HepG2 (cell line): ENCODE measurements around the gene MYCBPAP. TPM values are rescaled to one million over a fixed set of nuclear protein-coding genes. Genes with fewer than 3 reads are reported as not detected.

Experiments used
- ATF7-NPFF ChIP-seq: sonication (generic); formaldehyde crosslinking; IDR thresholded peaks from 2 replicates; pipeline ENCODE4 v1.8.1; 2023; ENCODE audit warnings: mild to moderate bottlenecking, low read depth, missing genetic modification reagents, moderate library complexity
- FOXA1 ChIP-seq, 2 experiments: fragments of 450-650 bp in 1 of 2; sonication (generic) in 1 of 2; formaldehyde crosslinking in 1 of 2; IDR thresholded peaks; 2 replicates each; pipeline versions ENCODE4 v1.4.0 to v1.6.1; 2016 to 2020; ENCODE audit warnings: missing genetic modification reagents in 1 of 2
- GTF2F1 ChIP-seq: fragments of 150-350 bp; IDR thresholded peaks from 2 replicates; pipeline ENCODE4 v1.6.1; 2014; ENCODE audit warnings: low read length
- GZF1 ChIP-seq: sonication (generic); formaldehyde crosslinking; IDR thresholded peaks from 2 replicates; pipeline ENCODE4 v1.5.1; 2020; ENCODE audit warnings: mild to moderate bottlenecking, missing genetic modification reagents
- HDAC6 ChIP-seq: fragments of 200-600 bp; sonication (generic); IDR thresholded peaks from 2 replicates; pipeline ENCODE4 v1.7.0; 2017; ENCODE audit warnings: mild to moderate bottlenecking, antibody characterized with exemption, low read length, low read depth
- HNRNPUL1 ChIP-seq: fragments of 200-400 bp; formaldehyde crosslinking; IDR thresholded peaks from 2 replicates; pipeline ENCODE4 v1.6.1; 2017; ENCODE audit warnings: low read depth, mild to moderate bottlenecking, low read length, moderate library complexity
- HOXA9 ChIP-seq: sonication (generic); formaldehyde crosslinking; IDR thresholded peaks from 2 replicates; pipeline ENCODE4 v1.8.1; 2022; ENCODE audit warnings: missing genetic modification reagents, mild to moderate bottlenecking, moderate library complexity, borderline replicate concordance
- MNT ChIP-seq: fragments of 450-650 bp; IDR thresholded peaks from 2 replicates; pipeline ENCODE4 v1.6.1; 2016
- PCBP1 ChIP-seq: fragments of 200-400 bp; formaldehyde crosslinking; IDR thresholded peaks from 2 replicates; pipeline ENCODE4 v1.6.1; 2017; ENCODE audit warnings: mild to moderate bottlenecking, low read depth, low read length, borderline replicate concordance
- RNF219 ChIP-seq: sonication (generic); formaldehyde crosslinking; IDR thresholded peaks from 2 replicates; pipeline ENCODE4 v1.5.0; 2020; ENCODE audit warnings: mild to moderate bottlenecking, missing genetic modification reagents
- SIX4 ChIP-seq: sonication (generic); formaldehyde crosslinking; IDR thresholded peaks from 2 replicates; pipeline ENCODE4 v1.4.0; 2020; ENCODE audit warnings: missing genetic modification reagents
- ZBTB20 ChIP-seq: sonication (generic); formaldehyde crosslinking; IDR thresholded peaks from 2 replicates; pipeline ENCODE4 v1.8.1; 2023; ENCODE audit warnings: missing genetic modification reagents, low read depth, mild to moderate bottlenecking, borderline replicate concordance
- ZEB1 ChIP-seq: IDR thresholded peaks from 2 replicates; pipeline ENCODE4 v1.6.1; 2012; ENCODE audit warnings: mild to moderate bottlenecking, low read depth, inconsistent platforms; ENCODE audit not compliant: insufficient replicate concordance
- ZFAT ChIP-seq: sonication (generic); formaldehyde crosslinking; conservative IDR thresholded peaks from 2 replicates; pipeline ENCODE4 v1.8.1; 2023; ENCODE audit warnings: missing genetic modification reagents, inconsistent platforms
- ZNF563 ChIP-seq: sonication (generic); formaldehyde crosslinking; IDR thresholded peaks from 2 replicates; pipeline ENCODE4 v1.8.0; 2022; ENCODE audit warnings: mild to moderate bottlenecking, moderate library complexity, missing genetic modification reagents
- ZNF609 ChIP-seq: sonication (generic); formaldehyde crosslinking; IDR thresholded peaks from 2 replicates; pipeline ENCODE4 v1.4.0; 2020; ENCODE audit warnings: mild to moderate bottlenecking, missing genetic modification reagents, borderline replicate concordance
- ZNF644 ChIP-seq: IDR thresholded peaks from 2 replicates; pipeline ENCODE4 v1.6.1; 2016; ENCODE audit warnings: low read depth
- ZNF841 ChIP-seq: sonication (generic); formaldehyde crosslinking; IDR thresholded peaks from 2 replicates; pipeline ENCODE4 v1.8.1; 2023; ENCODE audit warnings: missing genetic modification reagents, borderline replicate concordance
- polyA plus RNA-seq, 8 experiments: library from polyadenylated mRNA; depleted of rRNA in 3 of 8; stranded (reverse) in 7 of 8; unstranded in 1 of 8; fragments of >200 nt; fragmentation: Illumina TruSeq in 4 of 8; extraction: Trizol in 4 of 8; gene quantifications; 2 replicates each; pipeline versions ENCODE4 v1.2.1 to v1.2.3, GENCODE V29; 2011 to 2016; ENCODE audit warnings: low read depth in 4 of 8, missing spikeins in 1 of 8, mixed read lengths in 1 of 8; ENCODE audit not compliant: insufficient read depth in 1 of 8
- total RNA-seq, 5 experiments: library from RNA; depleted of rRNA; stranded (reverse); fragments of >200 nt; fragmentation: Illumina TruSeq; extraction: Trizol; gene quantifications; 2 replicates each; pipeline ENCODE4 v1.2.3, GENCODE V29; 2016; ENCODE audit warnings: low read depth in 1 of 5

Gene MYCBPAP
- total and polyA plus RNA-seq, 2 of the 13 experiments (the other 11 are each of a cell fraction or from before 2014, with no cell fraction given) = 0.22 to 0.24 TPM

GRCh38 chr17:50479522-50480141 is 28.6 kb upstream of the MYCBPAP start (continued):
- no peak for TF ChIP-seq ZNF609 (CRISPR knock-in tag)
- no peak for TF ChIP-seq ZBTB20 (CRISPR knock-in tag)
- no peak for TF ChIP-seq HDAC6
- no peak for TF ChIP-seq ZFAT (CRISPR knock-in tag)
- TF ChIP-seq ZNF644 = no peak
- no peak for TF ChIP-seq SIX4 (CRISPR knock-in tag)
- TF ChIP-seq ZNF841 = no peak
- no peak; the same call in 1 of the 2 replicates for TF ChIP-seq ATF7-NPFF
- TF ChIP-seq ZEB1 = no peak
- TF ChIP-seq ZNF563 (CRISPR knock-in tag) = no peak
- TF ChIP-seq HNRNPUL1 = no peak
- TF ChIP-seq GTF2F1 = no peak
- TF ChIP-seq GZF1 = no peak
- no peak for TF ChIP-seq RNF219 (CRISPR knock-in tag)
- TF ChIP-seq PCBP1 = peak; percentile 99
- no peak for TF ChIP-seq MNT
- no peak for TF ChIP-seq FOXA1 (IDR thresholded peaks at IDR 0.05)
- TF ChIP-seq FOXA1 (CRISPR knock-in tag; IDR thresholded peaks at IDR 0.05) = peak; percentile 69
- no peak for TF ChIP-seq HOXA9 (CRISPR knock-in tag)
